NCI-H1694 (cell line): Measurements from ENCODE around the gene RASSF4.
"Not testable (repeated sequence)": the region's sequence is repeated elsewhere in the genome, so short reads cannot be mapped to it uniquely, and the experiment has no call there.

Experiments
- DNase-seq: peaks from one replicate; lab custom pipeline; 2025; lab: John Stamatoyannopoulos, UW

Gene RASSF4

DNA sequence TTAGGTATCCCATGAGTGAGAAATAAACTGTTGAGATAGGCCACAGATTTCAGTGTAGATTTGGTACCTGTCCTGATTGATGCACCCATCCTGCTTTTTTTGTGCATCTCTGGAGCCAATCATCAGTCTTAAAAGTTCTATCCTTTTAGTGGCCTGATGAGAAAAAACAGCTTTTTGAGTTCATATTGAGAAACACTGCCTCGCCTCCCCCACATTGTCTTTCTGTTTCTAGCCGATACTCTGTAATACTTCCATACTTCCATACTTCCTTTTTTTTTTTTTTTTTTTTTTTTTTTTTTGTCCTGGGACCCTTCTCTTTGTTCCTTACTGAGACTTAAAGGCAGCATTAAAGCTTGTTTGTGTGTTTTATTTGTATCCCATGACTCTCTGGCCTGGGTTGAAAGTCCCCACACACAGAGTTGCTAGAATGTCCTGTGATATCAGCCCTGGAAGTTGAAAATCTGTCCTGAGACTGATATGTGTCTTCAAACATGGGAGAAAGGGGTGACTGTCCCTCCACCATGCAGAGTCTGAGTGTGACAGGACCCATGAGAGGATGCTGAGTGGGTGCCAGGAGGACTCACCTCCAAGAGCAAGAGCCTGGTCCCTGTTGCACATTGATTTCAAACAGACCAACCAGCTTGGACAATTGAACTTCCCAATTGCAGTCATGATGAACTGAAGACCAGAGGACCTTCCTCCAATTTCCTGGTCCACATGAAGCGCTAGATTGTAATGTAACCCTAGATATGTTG is 46.9 kb downstream of the RASSF4 start:
- no peak for DNase-seq

DNA sequence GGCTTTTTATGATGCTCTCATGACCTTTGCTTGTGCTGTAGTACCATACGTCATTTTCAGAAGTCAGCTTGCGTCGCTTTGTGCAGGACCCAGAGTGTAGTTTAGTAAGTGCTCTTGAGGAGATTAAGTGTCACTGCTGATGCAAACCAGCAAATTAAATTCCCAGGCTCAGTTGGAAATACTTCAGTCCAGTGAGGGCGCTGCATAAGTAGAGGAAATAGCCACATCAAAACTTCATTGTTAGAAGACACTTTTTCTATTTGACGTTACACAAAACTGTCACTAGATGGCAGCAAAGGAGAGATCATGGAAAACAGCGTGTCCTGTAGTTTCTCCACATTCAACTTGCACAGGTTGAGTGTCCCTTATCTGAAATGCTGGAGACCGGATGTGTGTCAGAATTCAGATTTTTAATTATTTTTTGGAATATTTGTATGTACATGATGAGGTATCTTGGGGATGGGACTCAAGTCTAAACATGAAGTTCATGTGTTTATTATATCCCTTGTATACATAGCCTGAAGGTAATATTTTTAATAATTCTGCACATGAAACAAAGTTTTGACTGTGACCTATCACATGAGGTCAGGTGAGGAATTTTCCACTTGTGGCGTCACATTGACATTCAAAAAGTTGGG is 49.0 kb downstream of the RASSF4 start:
- DNase-seq = peak; percentile 53

DNA sequence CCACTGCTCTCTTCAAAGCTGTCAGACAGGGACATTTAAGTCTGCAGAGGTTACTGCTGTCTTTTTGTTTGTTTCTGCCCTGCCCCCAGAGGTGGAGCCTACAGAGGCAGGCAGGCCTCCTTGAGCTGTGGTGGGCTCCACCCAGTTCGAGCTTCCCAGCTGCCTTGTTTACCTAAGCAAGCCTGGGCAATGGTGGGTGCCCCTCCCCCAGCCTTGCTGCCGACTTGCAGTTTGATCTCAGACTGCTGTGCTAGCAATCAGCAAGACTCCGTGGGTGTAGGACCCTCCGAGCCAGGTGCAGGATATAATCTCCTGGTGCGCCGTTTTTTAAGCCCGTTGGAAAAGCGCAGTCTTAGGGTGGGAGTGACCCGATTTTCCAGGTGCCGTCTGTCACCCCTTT is 55.0 kb downstream of the RASSF4 start:
- DNase-seq = not testable (repeated sequence)

GRCh38 chr10:45015590-45015989 is 56.0 kb downstream of the RASSF4 start:
- no peak for DNase-seq

- DNase-seq = no peak
Observed at GRCh38 chr10:45023426-45023825, 63.8 kb downstream of the RASSF4 start.

DNA sequence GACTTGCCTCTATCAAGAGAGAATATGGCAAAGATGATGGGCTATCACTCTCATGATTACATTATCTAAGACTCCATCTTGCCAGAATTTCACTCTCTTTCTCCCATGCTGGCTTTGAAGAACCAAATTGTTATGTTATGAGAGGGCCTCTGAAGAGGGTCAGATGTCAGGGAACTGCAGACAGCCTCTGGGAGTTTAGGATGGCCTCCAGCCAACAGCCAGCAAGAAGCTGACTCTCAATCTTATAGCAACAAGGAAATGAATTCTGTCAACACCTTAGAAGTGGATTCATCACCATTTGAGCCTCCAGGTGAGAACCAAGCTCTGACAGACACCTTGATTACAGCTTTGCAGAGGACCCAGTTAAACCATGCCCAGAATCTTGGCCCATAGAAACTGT is 74.7 kb downstream of the RASSF4 start:
- DNase-seq = no peak

GRCh38 chr10:45035673-45036072 is 76.1 kb downstream of the RASSF4 start:
- no peak for DNase-seq

DNA sequence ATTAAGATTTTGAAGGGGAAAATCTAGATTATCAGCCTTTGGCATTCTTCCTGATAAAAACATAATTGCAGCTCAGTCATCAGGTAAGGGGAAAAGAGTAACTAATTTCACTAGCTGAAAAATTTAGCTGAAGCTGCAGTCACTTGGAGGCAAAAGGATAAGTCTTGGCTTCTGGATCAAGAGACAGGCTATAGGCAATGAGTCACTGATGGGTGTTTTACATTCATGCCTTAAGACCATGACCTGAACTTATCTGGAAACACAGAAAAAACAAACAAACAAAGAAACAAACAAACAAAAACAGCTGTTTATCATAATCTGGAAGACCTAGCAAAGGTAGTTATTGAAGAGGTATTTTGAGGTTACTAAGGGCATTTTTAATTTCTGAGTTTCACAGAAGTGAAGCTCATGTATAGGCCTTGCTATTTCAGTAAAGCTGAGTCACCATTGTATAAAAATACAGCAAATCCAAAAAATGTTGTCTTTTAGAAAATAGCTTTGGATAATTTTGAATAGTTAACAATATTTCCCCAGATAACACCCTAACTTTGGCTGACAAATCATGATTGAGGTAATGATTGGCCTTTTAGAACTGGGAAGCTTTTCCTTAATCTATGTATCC is 81.4 kb downstream of the RASSF4 start:
- no peak for DNase-seq

- DNase-seq = no peak
Observed at GRCh38 chr10:45044290-45044689, 84.7 kb downstream of the RASSF4 start.
